Neural cell (in vitro differentiated cells): ENCODE results near the gene CABP2. TPM values are rescaled to one million over a fixed set of nuclear protein-coding genes. Genes with fewer than 3 reads are reported as not detected.
A peak's percentile ranks its signal among the peaks of the same experiment; 100 is the strongest.

ENCODE experiments used
- H2AFZ ChIP-seq: fragments of 200-600, 300-800 bp; sonication (generic), shearing (Covaris generic); 2 replicates; pipeline ENCODE4 v1.6.0; 2014; ENCODE audit warnings: low read depth, mild to moderate bottlenecking, antibody characterized with exemption, low read length, moderate library complexity
- H3F3A ChIP-seq: fragments of 200-600 bp; shearing (Covaris generic); 2 replicates; pipeline ENCODE4 v1.6.1; 2016; ENCODE audit warnings: mild to moderate bottlenecking, moderate library complexity, mixed read lengths, antibody characterized with exemption, low read length; ENCODE audit not compliant: insufficient read depth, poor library complexity, severe bottlenecking
- H3K27ac ChIP-seq: fragments of 200-600, 300-800 bp; sonication (generic), shearing (Covaris generic); 2 replicates; pipeline ENCODE4 v1.5.1; 2014; ENCODE audit warnings: mild to moderate bottlenecking, low read length, moderate library complexity
- H3K27me3 ChIP-seq: fragments of 300-800, 200-600 bp; sonication (generic), shearing (Covaris generic); 2 replicates; pipeline ENCODE4 v1.6.0; 2014; ENCODE audit warnings: mild to moderate bottlenecking, low read depth, low read length, moderate library complexity; ENCODE audit not compliant: insufficient read depth
- H3K36me3 ChIP-seq: fragments of 300-800, 200-600 bp; sonication (generic), shearing (Covaris generic); 2 replicates; pipeline ENCODE4 v1.5.1; 2014; ENCODE audit warnings: mild to moderate bottlenecking, antibody characterized with exemption, low read length, moderate library complexity; ENCODE audit not compliant: insufficient read depth
- H3K4me2 ChIP-seq: fragments of 300-800, 200-600 bp; sonication (generic), shearing (Covaris generic); 2 replicates; pipeline ENCODE4 v1.6.0; 2014; ENCODE audit warnings: mild to moderate bottlenecking, low read length
- H3K4me3 ChIP-seq: fragments of 300-800, 200-600 bp; sonication (generic), shearing (Covaris generic); 2 replicates; pipeline ENCODE4 v1.5.1; 2014; ENCODE audit warnings: mild to moderate bottlenecking, low read length, moderate library complexity
- H3K79me2 ChIP-seq: fragments of 200-600 bp; shearing (Covaris generic); replicated peaks from 2 replicates; pipeline ENCODE4 v1.6.0; 2014; ENCODE audit warnings: mild to moderate bottlenecking, low read length, moderate library complexity; ENCODE audit not compliant: insufficient read depth
- H3K9ac ChIP-seq: fragments of 300-800, 200-600 bp; sonication (generic), shearing (Covaris generic); 2 replicates; pipeline ENCODE4 v1.6.1; 2016; ENCODE audit warnings: mild to moderate bottlenecking, low read length, mixed read lengths
- H3K9me2 ChIP-seq: fragments of 200-600 bp; shearing (Covaris generic); 2 replicates; pipeline ENCODE4 v1.6.1; 2016; ENCODE audit warnings: mild to moderate bottlenecking, low read length, mixed read lengths; ENCODE audit not compliant: insufficient read depth
- H3K9me3 ChIP-seq: fragments of 200-600, 300-800 bp; sonication (generic), shearing (Covaris generic); 2 replicates; pipeline ENCODE4 v1.6.1; 2016; ENCODE audit warnings: mild to moderate bottlenecking, mixed run types, low read length, moderate library complexity, mixed read lengths
- H4K20me1 ChIP-seq: fragments of 200-600 bp; shearing (Covaris generic); 2 replicates; pipeline ENCODE4 v1.6.1; 2016; ENCODE audit warnings: mild to moderate bottlenecking, mixed run types; ENCODE audit not compliant: insufficient read depth
- CTCF ChIP-seq: fragments of 450-650 bp; IDR thresholded peaks from 2 replicates; pipeline ENCODE4 v1.5.1; 2014; ENCODE audit warnings: antibody characterized with exemption, mild to moderate bottlenecking, moderate library complexity; ENCODE audit not compliant: poor library complexity, severe bottlenecking
- EP300 ChIP-seq: fragments of 450-650 bp; conservative IDR thresholded peaks from 2 replicates; pipeline ENCODE4 v1.6.1; 2014; ENCODE audit warnings: antibody characterized with exemption, mild to moderate bottlenecking, moderate library complexity; ENCODE audit not compliant: poor library complexity, severe bottlenecking
- EZH2 ChIP-seq: fragments of 200-600, 300-800 bp; shearing (Covaris generic), sonication (generic); IDR thresholded peaks from 2 replicates; pipeline ENCODE4 v1.6.1; 2014; ENCODE audit warnings: antibody characterized with exemption, low read length, borderline replicate concordance, mild to moderate bottlenecking; ENCODE audit not compliant: insufficient read depth, poor library complexity, severe bottlenecking
- MXI1 ChIP-seq: fragments of 450-650 bp; conservative IDR thresholded peaks from 2 replicates; pipeline ENCODE4 v1.6.1; 2014; ENCODE audit warnings: antibody characterized with exemption, mild to moderate bottlenecking; ENCODE audit not compliant: poor library complexity, severe bottlenecking
- POLR2AphosphoS5 ChIP-seq: IDR thresholded peaks from 2 replicates; pipeline ENCODE4 v1.6.1; 2012
- RAD21 ChIP-seq: fragments of 450-650 bp; conservative IDR thresholded peaks from 2 replicates; pipeline ENCODE4 v1.6.1; 2014; ENCODE audit warnings: antibody characterized with exemption, mild to moderate bottlenecking, moderate library complexity
- REST ChIP-seq: IDR thresholded peaks from 2 replicates; pipeline ENCODE4 v1.6.1; 2012; ENCODE audit warnings: borderline replicate concordance
- SMC3 ChIP-seq: fragments of 450-650 bp; conservative IDR thresholded peaks from 2 replicates; pipeline ENCODE4 v1.6.1; 2014; ENCODE audit warnings: antibody characterized with exemption, mild to moderate bottlenecking, moderate library complexity; ENCODE audit not compliant: poor library complexity
- TAF1 ChIP-seq: IDR thresholded peaks from 2 replicates; pipeline ENCODE4 v1.6.1; 2012; ENCODE audit warnings: low read depth
- polyA minus RNA-seq: library from RNA; depleted of rRNA, polyadenylated mRNA; stranded (reverse); fragments of >200 nt; gene quantifications from 2 replicates; pipeline ENCODE4 v1.2.3, GENCODE V29; 2014
- polyA plus RNA-seq: library from polyadenylated mRNA; depleted of rRNA; stranded (reverse); fragments of >200 nt; gene quantifications from 2 replicates; pipeline ENCODE4 v1.2.3, GENCODE V29; 2014

Gene CABP2
- not detected in 2 replicates for polyA plus RNA-seq
- polyA minus RNA-seq = not detected in 2 replicates

GRCh38 chr11:67522844-67523555 lies at the start of gene CABP2:
TSS of gene CABP2 (minus strand) at chr11:67523446. CDS start at chr11:67523326, 120 bp downstream.
- Histone ChIP-seq H3K9me3 (no peaks in the 10 kb centered on the region), H3K27ac (no peak within 1 kb of the TSS), H3K9me2 (no peaks in the 10 kb centered on the region), H3K36me3 (no peaks in the 10 kb centered on the region), H3K9ac (no peak within 1 kb of the TSS), H3K4me2 (no peak within 1 kb of the TSS), H3F3A (no peaks in the 10 kb centered on the region), H3K79me2 (no peaks in the 10 kb centered on the region), H3K4me3 (no peak within 1 kb of the TSS), H2AFZ (no peak within 1 kb of the TSS), H4K20me1 (no peaks in the 10 kb centered on the region), H3K27me3 (no peaks in the 10 kb centered on the region)
- TF ChIP-seq MXI1 (no peak), SMC3 (no peak), EP300 (no peak), POLR2AphosphoS5 (no peak), REST (no peak), EZH2 (no peak), TAF1 (no peak), CTCF (no peak), RAD21 (no peak)

- no peaks in the 10 kb centered on the region for H4K20me1 ChIP-seq
- H2AFZ ChIP-seq = no peak overlapping the region
- H3K4me3 ChIP-seq = no peak overlapping the region
- no peaks in the 10 kb centered on the region for H3K27me3 ChIP-seq
- no peaks in the 10 kb centered on the region for H3K9me3 ChIP-seq
- H3K27ac ChIP-seq = no peak overlapping the region
- H3K9me2 ChIP-seq = no peaks in the 10 kb centered on the region
- no peaks in the 10 kb centered on the region for H3K79me2 ChIP-seq
- H3K36me3 ChIP-seq = no peaks in the 10 kb centered on the region
- no peaks in the 10 kb centered on the region for H3F3A ChIP-seq
- TF ChIP-seq SMC3 = peak; percentile 70
- TF ChIP-seq CTCF = peak; percentile 66
- TF ChIP-seq RAD21 = peak; percentile 67
- TF ChIP-seq REST = no peak
- no peak for TF ChIP-seq POLR2AphosphoS5
- no peak for TF ChIP-seq MXI1
- H3K4me2 ChIP-seq = no peak overlapping the region
- no peak overlapping the region for H3K9ac ChIP-seq
Measured at GRCh38 chr11:67572747-67573419, 49.6 kb upstream of the CABP2 start.
